ENCODE data around the gene MAPRE3.
A peak's percentile ranks its signal among the peaks of the same experiment; 100 is the strongest.

MAPRE3 gene

DNA sequence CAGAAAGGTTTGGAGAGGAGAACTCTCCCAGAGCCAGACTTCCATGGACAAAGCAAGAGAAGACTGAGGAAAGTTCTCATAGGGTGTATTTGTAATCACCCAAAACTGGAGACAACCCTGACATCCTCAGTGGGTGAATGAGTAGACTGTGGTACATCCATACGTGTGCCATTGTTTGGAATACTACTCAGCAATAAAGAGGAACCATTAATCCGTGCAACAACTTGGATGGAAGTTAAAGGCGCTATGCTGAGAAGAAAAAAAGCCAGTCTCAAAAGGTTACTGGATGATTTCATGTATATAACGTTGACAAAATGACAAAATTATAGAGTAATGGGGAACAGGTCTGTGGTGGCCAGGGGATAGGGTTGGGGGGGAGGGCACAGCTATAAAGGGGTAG, 38.2 kb downstream of the MAPRE3 start:
- Histone ChIP-seq H3K4me3 (no peak overlapping the region), H3K36me3 (no peaks in the 10 kb centered on the region), H3K27me3 (no peaks in the 10 kb centered on the region), H3K9me3 (no peaks in the 10 kb centered on the region), H3K9ac (no peak overlapping the region), H3K4me2 (no peak overlapping the region), H3K27ac (no peak overlapping the region), H4K20me1 (0 out of 2 replicates have a peak, but pooled peaks cover 7% of the 10 kb centered on the region), H3K4me1 (no peaks in the 10 kb centered on the region)
- TF ChIP-seq Cebpa-rat (IDR thresholded peaks at IDR 0.05) = no peak

DNA sequence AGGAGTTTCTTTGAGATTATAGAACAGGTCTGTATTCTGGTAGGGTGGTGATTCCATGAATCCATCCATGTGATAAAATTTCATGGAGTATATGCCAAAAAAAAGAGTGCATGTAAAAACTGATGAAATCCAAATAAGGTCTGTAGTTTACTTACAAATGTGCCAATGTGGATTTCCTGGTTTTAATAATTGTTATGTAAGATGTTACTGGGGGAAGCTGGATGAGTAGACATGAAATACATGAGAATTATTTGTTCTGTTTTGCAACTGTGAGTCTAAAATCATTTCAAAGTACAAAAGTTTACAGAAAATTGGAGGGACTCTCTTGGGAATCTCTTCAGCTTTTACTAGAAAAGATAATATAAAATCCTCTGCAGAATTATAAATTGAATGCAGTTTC, 38.6 kb downstream of the MAPRE3 start:
- Histone ChIP-seq H3K4me3 (no peak overlapping the region), H3K36me3 (no peaks in the 10 kb centered on the region), H3K4me1 (no peaks in the 10 kb centered on the region), H3K27ac (no peak overlapping the region), H3K9me3 (no peaks in the 10 kb centered on the region), H3K4me2 (no peak overlapping the region), H4K20me1 (0 out of 2 replicates have a peak, but pooled peaks cover 7% of the 10 kb centered on the region), H3K27me3 (no peaks in the 10 kb centered on the region), H3K9ac (no peak overlapping the region)
- TF ChIP-seq Cebpa-rat (IDR thresholded peaks at IDR 0.05) = no peak

DNA sequence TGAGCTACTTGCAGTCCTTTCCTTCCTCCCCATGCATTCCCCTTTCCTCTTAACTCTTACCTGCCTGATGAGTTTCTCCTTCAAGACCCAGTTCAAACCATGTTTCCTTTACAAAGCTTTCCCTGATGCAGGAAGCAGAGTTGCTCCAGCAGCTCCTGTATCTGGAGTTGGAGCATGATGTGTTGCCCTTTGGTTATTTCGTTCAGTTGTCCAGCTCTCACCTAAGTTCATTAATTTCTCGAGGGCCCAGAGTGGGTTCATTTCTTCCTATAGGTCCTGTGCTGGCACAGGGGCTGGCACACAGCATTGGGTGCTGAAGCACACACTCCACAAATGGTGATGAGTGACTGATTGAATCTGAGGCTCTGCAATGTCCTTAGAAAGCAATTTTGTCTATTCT, 39.3 kb downstream of the MAPRE3 start:
- H3K4me1 ChIP-seq = no peaks in the 10 kb centered on the region
- no peak overlapping the region for H3K27ac ChIP-seq
- no peak overlapping the region for H3K9ac ChIP-seq
- no peak overlapping the region for H3K4me2 ChIP-seq
- H3K9me3 ChIP-seq = no peaks in the 10 kb centered on the region
- TF ChIP-seq Cebpa-rat (IDR thresholded peaks at IDR 0.05) = no peak
- H3K4me3 ChIP-seq = no peak overlapping the region
- H3K27me3 ChIP-seq = no peaks in the 10 kb centered on the region
- 0 out of 2 replicates have a peak, but pooled peaks cover 7% of the 10 kb centered on the region for H4K20me1 ChIP-seq
- no peaks in the 10 kb centered on the region for H3K36me3 ChIP-seq

DNA sequence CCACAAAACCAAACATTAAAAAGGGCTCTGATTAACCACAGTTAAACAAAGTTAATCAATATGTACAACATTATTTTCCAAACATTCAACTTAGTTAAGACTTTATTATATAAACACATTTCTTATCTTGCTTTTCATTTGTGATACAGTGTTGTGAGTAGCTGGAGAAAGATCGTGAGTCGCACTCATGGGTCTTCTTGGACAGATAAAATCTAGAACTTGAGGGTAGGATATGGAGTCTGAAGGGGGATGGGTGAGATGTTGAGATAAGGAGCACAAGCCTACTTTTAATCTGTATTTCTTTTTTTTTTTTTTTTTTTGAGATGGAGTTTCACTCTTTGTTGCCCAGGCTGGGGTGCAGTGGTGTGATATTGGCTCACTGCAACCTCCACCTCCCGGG, 39.7 kb downstream of the MAPRE3 start:
- no peaks in the 10 kb centered on the region for H3K36me3 ChIP-seq
- 0 out of 2 replicates have a peak, but pooled peaks cover 7% of the 10 kb centered on the region for H4K20me1 ChIP-seq
- no peaks in the 10 kb centered on the region for H3K9me3 ChIP-seq
- no peak overlapping the region for H3K4me3 ChIP-seq
- no peaks in the 10 kb centered on the region for H3K4me1 ChIP-seq
- TF ChIP-seq Cebpa-rat (IDR thresholded peaks at IDR 0.05) = no peak
- no peaks in the 10 kb centered on the region for H3K27me3 ChIP-seq
- H3K9ac ChIP-seq = no peak overlapping the region
- H3K4me2 ChIP-seq = no peak overlapping the region
- no peak overlapping the region for H3K27ac ChIP-seq

DNA sequence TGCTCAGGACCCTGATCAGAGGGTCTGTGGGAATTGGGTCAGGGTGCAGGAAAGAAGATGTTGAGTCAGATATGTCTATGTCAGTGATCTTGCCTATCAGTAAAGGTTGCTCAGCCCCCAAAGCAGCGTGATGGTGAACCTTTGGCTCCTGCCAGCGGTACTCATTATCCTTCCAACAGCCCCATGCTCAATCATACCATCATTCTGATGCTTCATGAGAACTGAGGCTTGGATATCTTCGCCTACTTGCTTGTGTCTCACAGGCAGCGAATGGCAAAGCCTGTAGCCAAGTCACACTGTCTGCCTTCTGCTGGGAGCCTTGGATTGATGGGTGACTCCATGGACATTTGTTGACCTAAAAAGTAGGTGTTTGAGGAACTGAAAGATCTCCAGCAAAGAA, 43.3 kb downstream of the MAPRE3 start:
- no peak overlapping the region for H3K27ac ChIP-seq
- peaks cover 21% of the 10 kb centered on the region for H4K20me1 ChIP-seq
- no peak overlapping the region for H3K9ac ChIP-seq
- H3K4me1 ChIP-seq = no peaks in the 10 kb centered on the region
- H3K4me2 ChIP-seq = no peak overlapping the region
- no peaks in the 10 kb centered on the region for H3K36me3 ChIP-seq
- no peak overlapping the region for H3K4me3 ChIP-seq
- no peak for TF ChIP-seq Cebpa-rat (IDR thresholded peaks at IDR 0.05)
- no peaks in the 10 kb centered on the region for H3K27me3 ChIP-seq
- no peaks in the 10 kb centered on the region for H3K9me3 ChIP-seq

DNA sequence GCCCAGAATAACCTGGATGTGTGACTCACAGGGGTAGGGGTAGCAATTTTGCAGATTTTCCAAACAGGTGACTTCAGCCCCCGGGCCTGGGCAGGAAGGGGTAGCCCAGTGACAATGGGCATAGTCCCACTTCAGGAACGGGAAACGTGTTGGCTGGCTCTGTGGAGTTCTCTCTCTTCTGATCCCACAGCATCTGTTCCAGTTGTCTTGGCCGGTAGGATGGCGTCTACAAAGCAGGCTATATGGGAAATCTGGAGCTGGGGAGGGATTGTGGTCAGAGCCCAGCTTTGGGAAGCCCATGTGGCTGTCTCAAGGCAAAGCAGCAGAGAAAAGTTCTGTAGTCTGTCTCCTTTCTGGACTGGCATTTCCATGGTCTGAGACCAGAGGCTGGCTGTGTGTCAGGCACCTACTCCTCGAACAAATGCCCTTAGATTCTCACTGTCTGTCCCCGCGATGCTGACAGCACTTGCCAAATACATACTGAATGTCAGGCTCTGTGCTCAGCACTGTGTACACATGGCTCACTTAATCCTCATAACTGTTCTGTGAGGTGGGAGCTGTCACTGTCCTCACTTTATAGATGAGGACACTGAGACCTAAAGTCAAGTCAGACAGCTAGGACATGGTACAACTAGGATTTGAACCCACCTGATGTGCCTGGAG, 44.5 kb downstream of the MAPRE3 start:
- no peaks in the 10 kb centered on the region for H3K9me3 ChIP-seq
- H3K27ac ChIP-seq = no peak overlapping the region
- no peaks in the 10 kb centered on the region for H3K4me1 ChIP-seq
- H3K36me3 ChIP-seq = no peaks in the 10 kb centered on the region
- H3K4me3 ChIP-seq = no peak overlapping the region
- no peak overlapping the region for H3K4me2 ChIP-seq
- TF ChIP-seq Cebpa-rat (IDR thresholded peaks at IDR 0.05) = no peak
- peaks cover 21% of the 10 kb centered on the region for H4K20me1 ChIP-seq
- H3K27me3 ChIP-seq = no peaks in the 10 kb centered on the region
- no peak overlapping the region for H3K9ac ChIP-seq

DNA sequence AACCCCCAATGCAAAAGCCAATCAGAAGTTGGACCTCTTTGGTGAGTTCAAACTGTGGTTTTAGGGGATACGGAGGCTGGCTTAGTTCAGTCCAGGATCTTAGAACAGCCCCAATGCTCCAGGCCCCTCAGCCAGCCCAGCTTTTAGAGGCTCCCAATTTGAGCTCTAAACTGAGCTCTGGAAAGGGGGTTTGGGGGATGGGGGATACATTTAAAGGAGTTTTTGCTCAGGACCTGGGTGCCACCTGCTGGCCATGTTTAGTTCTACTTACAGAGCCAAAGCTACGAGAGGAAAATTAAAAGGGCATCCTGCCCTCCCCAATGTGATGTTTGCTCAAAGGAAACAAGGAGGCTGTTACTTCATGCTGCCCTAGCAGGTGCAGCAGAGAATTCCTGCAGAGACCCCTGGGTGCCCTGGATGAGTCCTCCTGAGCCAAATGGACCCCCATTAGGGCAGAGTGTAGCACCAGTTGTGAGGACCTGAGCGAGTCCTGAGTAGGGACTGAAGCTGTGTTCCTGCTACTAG, 46.4 kb downstream of the MAPRE3 start:
- H3K9ac ChIP-seq = no peak overlapping the region
- no peaks in the 10 kb centered on the region for H3K27me3 ChIP-seq
- no peak overlapping the region for H3K27ac ChIP-seq
- H4K20me1 ChIP-seq = peaks cover 27% of the 10 kb centered on the region
- no peak for TF ChIP-seq Cebpa-rat (IDR thresholded peaks at IDR 0.05)
- H3K4me1 ChIP-seq = no peaks in the 10 kb centered on the region
- no peak overlapping the region for H3K4me3 ChIP-seq
- peaks cover 2% of the 10 kb centered on the region; the same call in 1 of the 2 replicates for H3K36me3 ChIP-seq
- H3K9me3 ChIP-seq = no peaks in the 10 kb centered on the region
- no peak overlapping the region for H3K4me2 ChIP-seq

DNA sequence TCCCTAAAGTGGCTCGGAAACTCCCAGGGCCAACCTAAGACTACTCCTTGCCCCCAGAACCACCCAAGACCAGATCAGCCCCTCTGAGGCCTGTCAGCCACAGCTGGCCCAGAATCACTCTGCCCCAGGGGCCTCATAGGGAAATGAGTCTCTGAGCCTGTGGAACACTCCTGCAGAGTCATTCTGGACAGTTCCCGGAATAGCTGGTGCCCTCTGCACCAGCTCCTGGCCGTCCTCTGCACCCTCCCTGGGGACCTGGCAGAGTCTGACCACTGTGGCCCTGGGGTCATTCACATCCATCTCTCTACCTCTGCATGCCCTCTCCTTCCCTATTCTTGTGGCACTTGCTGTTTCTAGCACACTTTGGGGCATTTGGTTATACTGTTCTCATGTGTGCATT, 47.7 kb downstream of the MAPRE3 start:
- no peak overlapping the region for H3K4me2 ChIP-seq
- H3K9ac ChIP-seq = no peak overlapping the region
- no peaks in the 10 kb centered on the region for H3K4me1 ChIP-seq
- no peak for TF ChIP-seq Cebpa-rat (IDR thresholded peaks at IDR 0.05)
- H3K36me3 ChIP-seq = peaks cover 13% of the 10 kb centered on the region; the same call in 1 of the 2 replicates
- H3K4me3 ChIP-seq = no peak overlapping the region
- peaks cover 28% of the 10 kb centered on the region for H4K20me1 ChIP-seq
- no peak overlapping the region for H3K27ac ChIP-seq
- no peaks in the 10 kb centered on the region for H3K9me3 ChIP-seq
- H3K27me3 ChIP-seq = no peaks in the 10 kb centered on the region

DNA sequence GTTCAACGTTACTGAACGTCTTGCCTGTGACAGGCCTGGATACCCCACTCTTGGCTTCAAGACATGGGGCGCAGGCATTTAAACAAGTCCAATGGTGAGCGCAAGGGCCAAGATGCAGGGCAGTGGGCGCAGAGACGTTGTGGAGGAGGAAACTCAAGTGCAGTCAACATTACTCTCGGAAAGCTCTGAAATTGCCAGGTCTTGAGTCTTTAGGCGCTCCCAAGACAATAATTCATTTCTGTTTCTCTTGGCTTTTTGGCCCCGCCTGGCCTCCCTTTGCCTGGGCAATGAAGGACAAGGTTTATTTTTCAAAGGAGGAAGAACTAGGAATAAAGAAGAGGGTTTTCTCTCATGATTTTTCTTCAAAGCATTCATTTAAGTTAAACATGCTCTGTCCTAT, 49.0 kb downstream of the MAPRE3 start:
- Histone ChIP-seq H3K36me3 (peaks cover 26% of the 10 kb centered on the region; the same call in 1 of the 2 replicates), H3K4me3 (no peak overlapping the region), H3K27ac (no peak overlapping the region), H3K9ac (no peak overlapping the region), H3K4me2 (no peak overlapping the region), H3K27me3 (no peaks in the 10 kb centered on the region), H3K9me3 (no peaks in the 10 kb centered on the region), H4K20me1 (peaks cover 28% of the 10 kb centered on the region), H3K4me1 (no peaks in the 10 kb centered on the region)
- TF ChIP-seq Cebpa-rat (IDR thresholded peaks at IDR 0.05) = no peak

DNA sequence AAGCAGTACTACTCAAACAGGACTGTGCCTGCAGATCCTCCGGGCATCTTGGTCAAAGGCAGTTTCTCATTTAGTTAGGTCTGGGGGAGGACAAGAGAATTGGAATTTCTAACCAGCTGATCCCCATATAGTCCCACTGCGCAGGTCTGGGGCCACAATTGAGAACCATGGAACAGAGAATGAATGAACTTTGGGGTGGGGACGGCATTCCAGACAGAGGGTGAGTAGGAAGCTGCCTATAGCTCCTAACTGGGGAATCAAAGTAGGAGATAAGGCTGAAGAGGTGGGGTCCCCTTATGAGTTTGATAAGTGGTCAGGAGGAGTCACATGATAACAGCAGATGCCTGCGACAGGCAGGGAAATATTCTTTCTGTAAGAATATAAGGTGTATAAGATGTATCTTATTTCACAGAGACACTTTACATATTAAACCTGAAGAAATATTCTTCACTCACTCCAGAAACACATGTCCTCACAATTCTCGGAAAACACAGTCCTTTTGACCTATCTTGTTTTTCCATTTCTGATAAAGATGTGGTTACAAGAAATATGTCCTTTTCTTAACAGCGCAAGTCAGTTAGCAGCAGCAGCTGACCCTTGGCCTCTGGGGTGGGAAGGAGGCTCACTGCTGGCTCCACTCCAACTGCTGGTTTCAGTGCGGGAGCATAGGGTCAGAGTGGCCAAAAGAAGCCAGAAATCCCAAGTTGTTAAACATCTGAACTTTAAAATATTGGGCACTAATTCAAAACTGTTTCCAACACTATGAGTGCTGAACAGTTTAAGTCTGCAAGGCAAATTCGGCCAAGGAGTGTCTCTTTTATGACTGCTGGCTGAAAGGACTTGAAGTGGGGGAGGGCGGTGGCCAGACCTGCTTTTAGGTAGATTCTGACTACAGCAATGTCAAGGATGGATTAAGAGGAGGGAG, 49.8 kb downstream of the MAPRE3 start:
- Histone ChIP-seq H3K36me3 (peaks cover 34% of the 10 kb centered on the region), H3K4me1 (no peaks in the 10 kb centered on the region), H3K4me3 (no peak overlapping the region), H3K4me2 (no peak overlapping the region), H3K27me3 (no peaks in the 10 kb centered on the region), H4K20me1 (peaks cover 28% of the 10 kb centered on the region), H3K9ac (0 out of 2 replicates have a peak overlapping the region, but pooled peaks have one; percentile 15), H3K27ac (no peak overlapping the region), H3K9me3 (no peaks in the 10 kb centered on the region)
- no peak for TF ChIP-seq Cebpa-rat (IDR thresholded peaks at IDR 0.05)
